Measurements from ENCODE around the gene TMEM26.

The TMEM26 gene

DNA sequence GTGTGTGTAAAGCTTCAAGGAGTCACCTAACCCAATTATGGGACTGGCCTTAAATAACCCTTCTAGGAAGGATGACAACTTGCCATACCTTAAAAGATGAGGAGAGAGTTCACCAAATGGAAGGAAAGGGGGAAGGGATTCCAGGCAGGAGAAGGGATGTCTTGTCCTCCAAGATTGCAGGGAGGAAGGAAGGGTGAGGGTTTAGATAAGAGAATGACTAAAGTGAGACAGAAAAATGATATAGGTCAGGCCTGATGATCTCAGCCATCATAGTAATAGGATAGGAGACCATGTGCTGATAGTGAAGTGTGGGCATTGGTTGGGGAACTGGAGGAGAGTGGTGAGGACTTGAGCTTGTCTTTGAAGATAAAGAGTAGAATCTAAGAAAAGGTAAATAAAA is 7.7 kb upstream of the TMEM26 start:
- no peak for DNase-seq

DNA sequence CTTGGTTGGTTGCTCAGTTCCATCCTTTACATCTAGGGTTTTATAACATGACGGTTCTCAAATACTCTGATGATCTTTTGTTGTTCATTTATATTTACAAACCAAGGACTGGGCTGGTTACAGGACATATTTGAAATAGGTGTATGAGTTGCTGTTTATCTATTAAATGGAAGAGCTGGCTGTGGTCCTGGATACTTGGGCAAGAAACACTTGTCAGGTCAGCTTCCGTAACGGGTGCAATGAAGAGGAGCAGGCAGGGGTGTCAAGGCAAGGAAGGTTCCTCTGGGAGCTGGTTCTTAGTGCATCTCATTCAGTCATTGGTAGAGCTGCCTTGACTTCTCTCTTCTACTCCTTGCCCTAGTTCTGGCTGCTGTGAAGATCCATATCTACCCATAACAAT is 4.8 kb upstream of the TMEM26 start:
- no peak for DNase-seq

DNA sequence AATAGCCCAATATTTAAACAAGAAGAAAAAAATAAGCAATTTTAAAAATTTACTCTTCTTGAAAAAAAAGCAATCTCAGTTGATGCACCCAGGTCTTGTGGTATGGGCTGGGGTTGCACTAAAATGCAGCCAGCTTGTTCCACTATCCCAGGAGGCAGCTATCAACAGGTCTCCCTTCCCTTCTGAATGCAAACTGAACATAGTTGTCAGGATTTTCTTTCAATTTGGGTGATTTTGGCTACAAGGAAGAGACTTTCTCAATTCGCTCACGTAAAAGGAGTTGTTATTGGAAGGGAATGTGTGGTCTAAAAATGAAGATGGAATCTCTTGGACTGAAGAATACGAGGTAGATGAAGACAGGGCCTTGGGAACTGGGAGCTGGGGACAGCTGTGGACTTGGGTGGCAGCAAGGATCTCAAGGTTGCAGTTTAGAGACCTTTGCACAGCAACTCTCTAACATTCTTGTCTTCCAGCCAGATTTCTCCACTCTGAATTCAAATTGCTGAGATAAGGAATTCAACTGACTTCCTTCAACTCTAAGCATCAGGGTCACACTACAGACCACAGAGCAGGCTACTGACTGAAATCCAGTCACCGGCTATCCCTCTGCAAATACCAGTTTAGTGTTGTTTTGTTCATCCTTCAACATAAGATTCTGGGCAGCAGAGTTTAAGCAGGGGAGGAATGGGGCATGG is 3.1 kb upstream of the TMEM26 start:
- no peak for DNase-seq

DNA sequence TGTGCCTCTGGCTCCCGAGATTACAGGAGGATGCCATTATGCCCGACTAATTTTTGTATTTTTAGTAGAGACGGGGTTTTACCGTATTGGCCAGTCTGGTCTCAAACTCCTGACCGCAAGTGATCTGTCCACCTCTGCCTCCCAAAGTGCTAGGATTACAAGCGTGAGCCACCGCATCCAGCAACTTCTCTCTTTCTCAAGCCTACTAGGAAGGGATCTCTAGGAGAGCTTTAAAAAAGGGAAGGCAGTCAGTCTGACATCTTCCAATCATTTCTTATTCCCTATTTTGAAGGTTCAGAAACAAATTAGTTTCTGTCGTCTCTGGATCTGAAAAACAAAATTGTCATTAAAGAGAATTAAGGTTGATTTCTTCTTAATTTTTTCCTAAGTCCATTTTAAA is 2.5 kb upstream of the TMEM26 start:
- DNase-seq = no peak

DNA sequence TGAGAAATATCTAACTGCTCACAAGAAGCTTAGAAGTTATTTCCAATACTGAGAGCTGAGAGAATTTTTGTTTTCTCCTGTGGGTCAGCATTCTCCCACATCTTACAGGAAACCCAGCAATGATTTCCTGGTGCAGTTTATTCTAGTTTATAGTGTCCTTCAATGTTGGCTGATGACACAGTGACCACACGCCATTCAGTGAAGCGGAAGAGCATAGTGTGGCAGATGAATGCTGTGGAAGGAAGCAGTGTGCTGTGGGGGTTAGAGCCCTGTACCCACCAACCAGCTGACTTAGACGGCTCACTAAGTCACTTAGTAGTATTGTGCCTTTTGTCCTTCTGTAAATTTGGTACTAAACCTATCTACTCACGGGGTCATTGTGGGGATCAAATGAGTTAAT is 1.4 kb upstream of the TMEM26 start:
- no peak for DNase-seq

DNA sequence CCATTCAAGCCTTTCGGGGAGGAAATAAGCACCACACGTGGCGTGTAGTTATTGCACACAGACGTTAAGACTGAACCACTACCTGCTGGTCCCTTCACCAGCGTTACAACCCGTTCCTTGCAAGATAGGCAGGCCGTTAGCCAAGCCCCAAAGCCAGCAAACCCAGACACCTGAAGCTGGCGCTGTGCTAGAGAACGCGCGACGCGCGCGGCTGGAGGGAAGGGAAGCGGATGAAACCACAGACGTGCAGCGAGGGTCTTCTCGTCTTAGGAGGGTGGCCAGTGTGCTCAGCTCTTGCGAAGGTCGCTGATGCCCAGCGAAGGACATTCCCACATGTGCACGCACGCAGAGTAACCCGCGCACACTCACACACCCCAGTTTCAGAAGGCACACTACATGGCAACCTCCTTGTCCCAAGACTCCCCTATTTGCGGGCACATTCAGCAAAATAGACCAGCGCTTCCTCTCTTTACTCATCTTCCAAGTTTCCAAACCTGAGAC is 980 bp downstream of the TMEM26 start:
- DNase-seq = peak in 7 of 56 donors; percentile 1 to 30 (median 12)

DNA sequence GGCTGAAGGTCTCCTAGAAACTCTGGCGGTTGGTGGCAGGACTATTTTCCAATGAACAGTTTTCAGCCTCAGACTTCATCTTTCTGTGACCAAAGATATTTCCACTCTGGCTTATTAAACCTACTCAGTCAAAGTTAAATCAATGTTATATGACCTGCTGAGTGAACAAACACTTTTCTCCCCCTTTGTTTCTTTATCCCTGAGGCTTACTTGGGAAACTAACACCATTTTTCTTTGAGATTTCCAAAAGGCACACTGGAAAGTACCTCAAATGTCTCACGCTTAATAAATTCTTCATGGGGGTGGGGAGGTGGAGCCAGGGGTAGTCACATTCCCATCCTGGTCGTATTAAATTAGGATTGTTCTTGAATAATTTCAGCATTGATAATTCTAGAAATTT is 1.8 kb downstream of the TMEM26 start:
- DNase-seq = no peak

DNA sequence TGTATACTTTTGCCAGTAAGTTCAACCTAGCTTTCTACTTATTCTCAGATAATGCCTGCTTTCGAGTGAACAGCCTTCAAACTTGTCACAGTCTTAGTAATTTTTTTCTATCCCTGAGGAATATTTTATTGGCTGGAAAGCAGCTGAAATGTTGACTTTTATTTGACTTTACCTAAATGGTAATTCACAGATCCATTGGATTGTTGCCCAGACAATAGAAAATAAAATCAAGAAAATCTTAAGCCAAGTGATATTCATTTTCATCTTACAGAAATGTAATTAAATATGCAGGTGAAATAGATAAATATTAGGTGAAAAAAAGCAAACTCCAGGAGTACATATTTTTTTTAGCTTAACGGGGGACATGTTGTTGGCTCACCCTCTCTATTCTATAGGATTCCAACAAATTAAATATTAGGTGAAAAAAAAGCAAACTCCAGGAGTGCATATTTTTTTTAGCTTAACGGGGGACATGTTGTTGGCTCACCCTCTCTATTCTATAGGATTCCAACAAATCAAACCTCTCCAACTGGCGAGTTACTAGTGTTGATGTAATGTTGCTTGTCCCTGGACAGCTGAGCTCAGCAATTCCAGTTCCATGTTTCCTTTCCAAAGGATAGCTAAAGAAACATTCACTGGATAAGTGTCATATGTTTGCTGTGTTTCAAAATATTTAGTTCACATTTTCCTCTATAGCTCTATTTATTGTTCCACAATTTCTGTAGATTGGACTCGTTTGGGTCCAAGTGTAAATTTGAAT is 4.2 kb downstream of the TMEM26 start:
- no peak for DNase-seq

DNA sequence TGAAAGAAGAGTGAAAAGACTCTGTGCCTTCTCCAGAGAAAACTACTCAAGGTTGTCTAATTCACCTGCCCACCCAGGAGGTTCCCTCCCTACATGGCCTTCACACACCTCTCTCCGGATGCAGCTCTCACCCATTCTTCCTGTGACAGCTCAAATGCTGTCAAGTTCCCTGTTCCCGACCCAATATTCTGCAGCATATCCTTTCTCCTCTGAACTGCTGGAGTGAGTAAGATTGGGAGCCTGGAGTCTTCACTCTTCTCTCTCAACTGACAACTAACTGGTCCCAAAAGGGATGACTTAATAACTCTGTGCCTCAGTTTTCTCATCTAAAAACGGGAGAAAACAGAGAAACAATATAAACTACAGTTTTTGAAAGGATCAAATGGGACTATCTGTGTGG is 5.1 kb downstream of the TMEM26 start:
- no peak for DNase-seq

- DNase-seq = no peak
These were observed 14.0 kb downstream of the TMEM26 start for GRCh38 chr10:61439058-61439609.

GRCh38 chr10:61438141-61438988 is 14.8 kb downstream of the TMEM26 start:
- no peak for DNase-seq

DNA sequence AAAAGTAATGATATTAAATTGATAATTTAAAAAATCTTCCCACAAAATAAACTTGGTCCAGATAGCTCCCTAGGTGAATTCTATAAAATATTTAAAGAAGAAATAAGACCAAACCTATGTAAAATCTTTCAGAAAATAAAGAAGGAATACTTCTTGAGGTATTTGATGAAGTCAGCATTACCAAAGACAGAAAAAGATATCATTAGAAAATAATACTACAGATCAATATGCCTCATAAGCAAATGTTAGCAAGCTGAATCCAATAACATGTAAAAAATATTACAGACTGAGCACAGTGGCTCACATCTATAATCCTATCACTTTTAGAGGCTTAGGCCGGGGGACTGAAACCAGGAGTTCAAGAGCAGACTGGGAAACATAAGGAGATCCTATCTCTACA is 30.0 kb downstream of the TMEM26 start:
- DNase-seq = no peak

- DNase-seq = no peak
These were observed 35.5 kb downstream of the TMEM26 start for GRCh38 chr10:61417661-61418060.

DNA sequence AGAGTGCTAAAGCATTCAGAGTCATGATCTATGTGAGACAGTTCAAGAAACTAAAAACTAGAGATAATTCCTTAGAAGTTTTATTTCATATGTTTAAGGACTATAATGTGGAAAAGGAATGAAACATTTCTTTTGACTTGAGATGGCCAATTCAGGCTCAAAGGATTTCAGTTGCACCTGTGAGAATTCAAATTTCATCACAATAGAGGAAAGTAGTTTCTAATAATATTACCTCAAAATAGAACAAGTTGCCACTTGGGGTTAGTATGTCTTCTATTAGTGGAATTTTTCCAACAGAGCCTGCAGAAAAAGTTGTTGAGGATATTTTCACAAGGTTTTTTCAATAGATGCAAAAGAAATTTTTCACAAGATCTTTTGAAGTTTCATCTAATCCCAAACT is 37.4 kb downstream of the TMEM26 start:
- no peak for DNase-seq

DNA sequence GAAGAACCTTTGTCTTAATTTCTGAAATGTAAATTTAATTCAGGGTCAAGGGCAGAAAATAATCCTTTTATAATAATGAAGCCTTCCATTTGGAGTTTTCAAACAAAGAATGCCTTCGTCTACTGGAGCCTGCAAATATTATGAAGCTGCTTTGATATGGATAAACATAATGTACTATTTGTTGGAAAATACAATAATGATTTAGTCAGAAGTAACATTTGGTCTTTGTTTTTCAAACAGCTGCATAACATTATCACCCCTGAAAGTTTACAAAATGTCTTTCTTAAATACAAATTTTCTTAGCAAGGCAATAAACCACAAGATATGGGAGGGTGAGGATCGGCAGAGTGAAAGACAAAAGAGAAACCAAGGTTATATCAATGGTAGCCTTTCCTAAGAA is 41.5 kb downstream of the TMEM26 start:
- DNase-seq = no peak

DNA sequence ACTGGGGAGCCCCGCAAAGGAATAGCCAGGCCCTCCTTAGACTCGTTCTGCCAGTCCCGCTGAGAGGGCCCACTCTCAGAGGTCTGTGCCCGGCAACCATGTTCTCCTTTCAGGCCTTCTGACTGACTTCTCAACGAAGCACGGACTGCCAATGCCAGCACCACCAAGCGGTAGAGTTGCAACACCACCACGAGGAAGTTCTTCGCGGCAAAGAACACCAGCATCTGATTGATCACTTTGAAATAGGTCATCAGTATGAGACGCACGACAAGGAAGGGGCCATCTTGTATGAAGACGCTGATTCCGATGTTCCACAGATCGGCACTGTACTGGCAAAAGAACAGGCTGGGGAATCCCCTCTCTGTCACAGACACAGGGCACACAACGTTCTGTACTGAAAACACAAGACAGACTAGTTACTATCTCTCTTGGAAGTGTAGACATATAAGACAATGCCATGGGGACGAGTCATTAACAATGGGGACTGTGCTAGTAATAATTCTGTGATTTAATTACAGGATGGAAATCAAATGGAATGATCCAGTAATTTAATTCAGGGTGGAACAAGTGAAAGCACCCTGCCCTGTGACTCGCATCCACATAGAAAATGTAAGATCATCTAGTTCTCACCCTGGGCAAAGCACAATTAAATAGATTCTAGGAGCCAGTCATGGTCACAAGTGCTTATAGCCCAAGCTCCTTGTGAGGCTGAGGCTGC is 42.7 kb downstream of the TMEM26 start:
- DNase-seq = no peak

GRCh38 chr10:61409157-61409556 is 44.0 kb downstream of the TMEM26 start:
- no peak for DNase-seq

DNA sequence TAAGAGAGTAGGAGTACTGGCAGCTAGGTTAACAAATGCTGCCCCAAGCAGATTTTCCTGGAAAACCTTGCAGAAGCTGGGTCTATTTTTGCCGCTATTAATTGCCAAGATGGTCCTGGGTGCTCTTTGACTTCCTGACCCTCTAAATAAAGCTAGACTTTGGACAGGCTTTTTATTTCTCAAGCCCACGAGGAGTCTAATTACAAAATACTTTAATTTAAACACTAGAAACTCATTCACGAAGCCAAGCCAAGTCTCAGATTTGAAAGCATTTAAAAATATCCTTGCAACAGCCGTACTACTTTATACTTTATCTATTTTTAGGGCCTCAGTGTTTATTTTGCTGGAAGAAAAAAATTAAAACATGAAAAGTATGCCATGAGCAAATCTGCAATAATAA is 45.1 kb downstream of the TMEM26 start:
- no peak for DNase-seq

GRCh38 chr10:61406736-61407135 is 46.4 kb downstream of the TMEM26 start:
- no peak for DNase-seq

DNA sequence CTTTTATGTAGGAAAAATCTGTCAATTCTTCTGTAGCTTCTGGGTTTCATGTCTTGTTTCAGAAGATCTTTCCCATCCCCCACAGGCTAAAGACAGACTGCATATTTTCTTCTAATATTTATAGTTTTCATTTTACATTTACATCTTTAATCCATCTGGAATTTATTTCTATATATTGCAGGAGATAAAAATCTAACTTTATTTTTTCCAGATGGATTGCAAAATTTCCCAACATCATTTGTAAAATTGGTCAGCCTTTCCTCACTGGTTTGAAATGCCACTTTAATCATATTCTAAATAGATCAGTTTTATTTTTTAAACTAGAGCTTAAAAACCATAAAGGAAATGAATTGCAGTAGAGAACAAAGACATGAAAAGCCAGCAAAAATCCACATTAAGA is 46.9 kb downstream of the TMEM26 start:
- no peak for DNase-seq

- DNase-seq = no peak
These were observed 48.4 kb downstream of the TMEM26 start for GRCh38 chr10:61404751-61405150.
